T47D (cell line): ENCODE measurements around the gene NVL.
"Not testable (repeated sequence)": the region's sequence is repeated elsewhere in the genome, so short reads cannot be mapped to it uniquely, and the experiment has no call there.

Experiments used
- DNase-seq, 2 experiments: peaks; one replicate each; pipeline versions ENCODE4 v3.0.0 to v3.0.0-alpha.2; 2011 to 2012; ENCODE audit warnings: low read depth in 1 of 2, low spot score in 1 of 2
- JUND ChIP-seq: IDR thresholded peaks from 2 replicates; pipeline ENCODE4 v1.6.1; 2012; ENCODE audit warnings: low read depth
- in situ Hi-C: cut with HindIII; loops from 2 replicates; pipeline ENCODE4 v1.10.0; 2016; ENCODE audit warnings: low sequenced_read_pairs, low pct_unique_long_range_greater_than_20kb

The NVL gene

DNA sequence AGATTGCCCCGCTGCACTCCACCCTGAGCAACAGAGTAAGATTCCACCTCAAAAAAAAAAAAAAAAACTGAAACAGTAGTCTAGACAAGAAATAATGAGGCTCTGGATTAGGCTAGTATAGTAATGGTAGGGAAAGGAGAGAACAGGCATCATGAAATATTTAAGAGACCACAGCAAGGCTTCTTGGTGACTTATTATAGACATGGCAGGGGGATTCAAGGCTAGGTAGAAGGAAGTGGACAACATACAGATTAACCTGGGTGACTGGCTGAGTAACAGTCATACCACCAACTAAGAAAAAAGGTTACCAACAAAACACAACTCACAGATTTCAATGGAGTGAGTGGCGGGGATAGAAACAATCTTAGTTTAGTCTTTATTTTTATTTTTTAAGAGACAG is 8.3 kb downstream of the NVL start:
- no peak for TF ChIP-seq JUND
- in situ Hi-C loops, result no loop called here
- no peak for DNase-seq

DNA sequence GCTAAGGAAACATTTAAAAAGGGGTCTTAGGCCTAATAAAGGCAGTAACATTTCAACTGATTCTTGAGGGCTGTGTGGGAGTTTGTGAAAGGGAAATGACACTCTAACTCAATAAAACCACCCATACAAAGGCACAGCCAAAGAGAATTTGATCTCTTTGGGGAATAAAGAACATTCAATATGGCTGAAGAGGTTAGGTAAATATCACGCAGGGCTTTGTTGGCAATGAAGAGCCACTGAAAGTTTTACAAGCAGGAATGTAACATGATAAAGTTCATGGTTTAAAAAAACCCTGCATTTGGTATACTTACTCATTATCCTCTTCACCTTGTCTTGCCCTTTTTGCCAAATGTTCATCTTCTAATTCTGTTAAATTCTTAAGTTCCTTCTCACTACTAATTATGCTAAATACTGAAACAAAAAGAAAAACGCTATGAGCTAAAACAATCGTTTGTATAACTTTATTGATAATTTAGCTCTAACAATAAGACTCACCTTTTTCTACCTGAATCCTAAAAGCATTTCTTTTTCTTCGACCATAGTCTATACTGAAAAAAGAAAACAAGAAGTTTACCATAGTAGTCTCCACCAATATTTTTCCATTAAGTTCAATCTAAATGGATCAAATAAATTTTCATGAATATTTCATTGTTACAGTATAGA is 12.5 kb downstream of the NVL start:
- in situ Hi-C loops, result no loop called here
- TF ChIP-seq JUND, result no peak
- no peak for DNase-seq

DNA sequence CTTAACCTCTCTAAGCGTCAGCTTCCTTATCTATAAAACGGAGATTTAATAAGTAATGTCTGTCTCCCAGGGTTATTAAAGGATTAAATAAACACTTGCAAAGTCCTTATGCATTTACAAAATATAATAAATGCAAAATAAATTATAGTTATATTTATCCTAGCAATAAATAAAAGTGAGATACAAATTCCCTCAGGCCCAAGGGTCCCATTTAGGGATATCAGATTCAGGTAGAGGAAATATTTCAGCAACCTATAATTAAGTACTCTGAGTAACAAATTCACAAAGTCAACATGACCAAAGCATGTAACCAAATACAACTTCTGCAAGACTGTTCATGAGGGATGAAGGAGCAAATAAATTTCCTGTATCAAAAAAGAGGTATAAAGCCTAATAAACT is 17.9 kb downstream of the NVL start:
- no peak for TF ChIP-seq JUND
- in situ Hi-C loops, result no loop called here

DNA sequence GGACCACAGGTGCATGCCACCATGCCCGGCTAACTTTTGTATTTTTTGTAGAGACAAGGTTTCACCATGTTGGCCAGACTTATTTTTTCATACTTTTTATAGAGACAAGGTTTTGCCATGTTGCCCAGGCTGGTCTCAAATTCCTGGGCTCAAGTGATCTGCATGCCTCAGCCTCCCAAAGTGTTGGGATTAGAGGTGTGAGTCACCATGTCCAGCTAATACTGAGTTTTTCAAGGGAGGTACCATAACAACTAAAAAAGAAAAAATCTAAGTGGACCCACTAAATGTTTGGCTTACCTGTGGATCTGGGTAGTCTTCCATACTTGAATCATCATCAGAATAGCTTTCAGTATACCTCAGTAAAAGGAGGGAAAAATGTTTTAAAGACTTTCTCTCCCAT is 18.5 kb downstream of the NVL start:
- DNase-seq, in situ Hi-C loops: not testable (repeated sequence)

More for the DNA sequence above, 17.9 kb downstream of the NVL start:
- DNase-seq, result no peak

DNA sequence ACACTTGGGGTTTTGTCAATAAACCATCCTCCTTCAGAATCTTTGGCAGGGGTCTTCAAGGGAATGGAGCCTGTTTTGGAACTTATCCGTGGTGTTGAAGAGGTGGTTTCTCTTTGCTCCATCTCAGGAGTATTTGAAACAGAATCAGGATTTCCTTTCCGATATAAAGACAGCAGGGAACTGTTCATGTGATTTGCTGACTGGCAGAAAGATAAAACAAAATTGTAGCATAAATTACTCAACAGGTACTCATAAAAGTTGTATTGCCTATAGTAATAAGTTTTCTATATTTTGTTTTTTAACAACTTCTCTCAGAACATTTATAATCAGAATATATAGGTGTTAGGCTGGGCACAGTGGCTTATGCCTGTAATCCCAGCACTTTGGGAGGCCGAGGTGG is 21.9 kb downstream of the NVL start:
- no peak for TF ChIP-seq JUND
- in situ Hi-C loops, result no loop called here
- DNase-seq, result no peak

DNA sequence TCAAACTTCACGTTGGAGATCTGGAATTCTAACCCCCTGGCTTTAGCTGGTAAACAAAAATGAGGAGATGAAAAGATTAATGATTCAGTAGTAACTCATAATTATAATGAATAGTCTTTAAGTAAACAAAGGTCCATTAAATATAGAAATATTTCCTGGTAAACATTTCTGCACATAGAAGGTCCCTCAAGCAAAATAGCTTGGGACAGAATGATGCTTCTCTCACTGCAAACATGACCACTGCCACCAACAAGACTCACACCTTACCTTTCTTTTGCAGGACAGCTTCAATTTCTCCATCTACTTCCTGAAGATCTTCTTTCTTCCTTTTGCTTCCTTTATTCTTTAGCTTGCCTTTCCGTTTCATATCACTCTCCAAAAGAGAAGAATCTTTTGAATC is 25.2 kb downstream of the NVL start:
- in situ Hi-C loops, result no loop called here
- peak in 1 of 2 experiments; percentile 29 for DNase-seq
- TF ChIP-seq JUND, result no peak

DNA sequence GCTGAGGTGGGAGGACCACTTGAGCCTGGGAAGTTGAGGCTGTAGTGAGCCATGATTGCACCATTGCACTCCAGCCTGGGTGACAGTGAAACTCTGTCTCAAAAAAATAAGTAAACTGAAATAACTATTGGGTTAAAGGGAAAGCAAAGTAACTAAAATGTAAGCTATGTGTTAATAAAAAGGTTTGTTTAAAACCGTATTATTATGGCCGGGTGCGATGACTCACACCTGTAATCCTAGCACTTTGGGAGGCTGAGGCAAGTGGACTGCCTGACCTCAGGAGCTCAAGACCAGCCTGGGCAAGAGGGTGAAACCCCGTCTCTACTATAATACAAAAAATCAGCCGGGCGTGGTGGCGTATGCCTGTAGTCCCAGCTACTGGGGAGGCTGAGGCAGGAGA is 27.0 kb downstream of the NVL start:
- in situ Hi-C loops, result no loop called here
- DNase-seq, result no peak
- TF ChIP-seq JUND, result no peak

DNA sequence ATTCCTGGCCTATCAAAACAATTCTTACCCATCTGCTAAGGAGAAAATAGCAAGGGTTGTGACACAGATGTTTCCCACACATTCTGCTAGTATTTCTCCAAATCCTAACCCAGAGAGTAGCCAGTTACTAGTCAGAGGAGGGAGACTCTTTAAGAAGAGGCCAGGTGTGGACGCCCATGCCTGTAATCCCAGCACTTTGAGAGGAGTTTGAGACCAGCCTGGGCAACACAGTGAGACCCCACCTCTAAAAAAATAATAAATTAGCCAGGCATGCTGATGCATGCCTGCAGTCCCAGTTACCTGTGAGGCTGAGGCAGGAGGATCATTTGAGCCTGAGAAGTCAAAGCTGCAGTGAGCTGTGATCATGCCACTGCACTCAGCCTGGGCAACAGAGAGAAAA is 28.6 kb downstream of the NVL start:
- no peak for DNase-seq
- TF ChIP-seq JUND, result no peak
- in situ Hi-C loops, result no loop called here

DNA sequence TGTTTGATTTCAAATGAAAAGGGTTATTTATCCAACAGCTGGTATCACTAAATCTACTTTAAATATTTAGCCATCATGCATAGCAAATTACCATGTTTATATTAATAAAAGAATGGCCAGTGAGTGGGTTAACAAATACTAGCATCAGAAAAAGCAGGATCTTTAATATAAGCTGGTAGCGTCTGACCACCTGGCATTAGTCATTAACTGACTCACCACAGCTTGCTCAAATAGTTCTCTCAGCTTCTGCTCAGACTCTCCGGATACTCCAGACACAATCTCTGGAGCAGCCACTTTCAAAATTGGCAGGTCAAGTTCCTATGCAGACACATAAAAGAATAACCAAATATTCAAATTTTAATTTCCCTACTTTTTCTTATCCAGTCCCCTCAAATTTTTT is 29.6 kb downstream of the NVL start:
- no peak for DNase-seq
- TF ChIP-seq JUND, result no peak
- in situ Hi-C loops, result no loop called here

DNA sequence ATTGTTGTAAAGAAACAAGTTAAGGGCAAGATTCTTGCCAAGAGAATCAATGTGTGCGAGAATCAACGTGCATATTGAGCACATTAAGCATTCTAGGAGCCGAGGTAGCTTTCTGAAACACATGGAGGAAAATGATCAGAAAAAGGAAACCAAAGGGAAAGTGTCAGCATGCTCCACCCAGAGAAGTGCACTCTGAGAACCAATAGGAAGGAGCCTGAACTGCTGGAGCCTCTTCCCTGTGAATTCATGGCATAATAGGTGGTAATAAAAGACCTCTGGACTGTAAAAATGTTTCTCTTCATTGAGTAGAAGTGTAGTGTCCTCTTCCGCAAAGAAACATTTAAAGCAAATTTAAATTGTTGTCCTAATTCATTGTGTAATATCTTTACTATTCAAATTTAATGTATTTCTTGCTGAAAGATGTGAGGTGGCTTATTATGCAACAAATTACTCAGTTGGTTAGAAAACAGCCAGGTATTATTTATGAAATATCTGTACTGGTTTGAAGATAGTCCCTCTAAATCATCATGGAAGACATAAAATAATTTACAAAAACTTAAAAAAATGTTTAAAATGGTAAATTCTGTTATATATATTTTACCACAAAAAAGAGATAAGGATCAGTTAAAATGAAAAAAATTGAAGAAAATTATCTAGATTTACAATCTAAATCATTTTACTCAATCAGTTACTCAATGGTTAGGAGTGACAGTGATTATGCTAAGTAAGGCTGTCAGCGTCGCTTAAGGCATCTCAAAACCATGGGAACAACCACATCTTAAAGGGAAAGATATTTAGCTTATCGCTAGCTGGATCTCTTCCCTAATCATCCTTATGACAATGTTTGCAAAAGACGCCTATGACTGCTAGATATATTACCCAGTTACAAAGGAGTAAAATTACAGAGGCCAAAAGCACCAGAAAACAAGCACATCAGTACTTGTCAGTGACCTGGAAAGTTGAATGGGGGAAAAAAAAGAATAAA is 31.3 kb downstream of the NVL start:
- in situ Hi-C loops, result no loop called here
- no peak for TF ChIP-seq JUND
- DNase-seq, result no peak

DNA sequence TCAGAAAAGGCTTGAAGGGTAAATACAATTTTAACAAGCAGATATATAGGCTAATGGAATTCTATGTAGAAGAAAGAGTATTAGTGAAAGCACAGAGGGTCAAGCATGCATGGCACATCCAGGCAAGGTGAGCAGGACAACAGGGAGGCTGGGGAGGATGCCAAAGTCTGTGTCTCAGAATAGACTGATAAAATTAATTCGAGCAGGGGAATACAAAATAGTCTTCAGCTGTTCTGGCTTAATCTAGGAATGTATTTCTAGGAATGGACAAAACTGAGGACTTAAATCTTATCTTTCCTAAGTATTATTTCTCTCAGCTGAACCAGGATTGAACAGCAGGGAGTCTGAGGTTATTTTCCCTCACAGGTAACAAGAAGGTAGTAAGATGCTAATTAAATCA is 35.2 kb downstream of the NVL start:
- in situ Hi-C loops, result no loop called here

DNA sequence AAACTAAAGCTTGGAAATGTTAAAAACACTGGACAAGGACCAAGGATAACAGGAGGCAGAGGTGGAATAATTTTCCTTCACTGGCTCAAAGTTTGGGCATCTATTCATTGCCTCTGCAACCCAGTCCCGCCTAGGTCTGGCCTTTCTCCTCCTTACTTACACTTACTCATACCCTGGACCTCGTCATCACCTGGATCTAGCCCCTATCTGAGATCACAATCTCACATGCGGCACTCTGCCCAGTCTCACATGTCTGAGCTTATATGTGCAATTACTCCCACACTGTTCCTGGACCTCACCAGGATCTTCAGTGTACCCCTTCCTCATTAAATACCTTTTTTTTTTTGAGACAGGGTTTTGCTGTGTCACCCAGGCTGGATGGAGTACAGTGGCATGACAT is 37.6 kb downstream of the NVL start:
- DNase-seq, result no peak
- no peak for TF ChIP-seq JUND
- in situ Hi-C loops, result no loop called here

More for the DNA sequence above, 35.2 kb downstream of the NVL start:
- DNase-seq, result no peak
- no peak for TF ChIP-seq JUND

DNA sequence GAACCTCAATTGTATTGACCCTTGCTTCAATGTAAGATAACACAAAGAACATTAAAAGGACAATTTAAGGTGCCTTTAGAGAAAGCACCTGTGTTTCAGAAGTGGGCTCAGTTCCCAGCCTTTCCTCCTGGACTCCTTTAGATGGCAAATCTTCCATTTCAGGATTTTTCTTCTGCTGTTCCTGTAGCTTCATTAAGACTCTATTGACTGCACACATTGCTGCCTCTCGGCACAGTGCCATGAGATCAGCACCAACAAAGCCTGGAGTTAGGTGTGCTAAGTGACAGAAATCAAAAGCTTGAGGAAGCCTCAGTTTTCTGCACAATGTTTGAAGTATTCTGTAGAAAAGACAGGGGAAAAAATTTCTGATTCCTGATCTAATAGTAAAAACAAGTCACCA is 40.6 kb downstream of the NVL start:
- no peak for TF ChIP-seq JUND
- in situ Hi-C loops, result no loop called here
- no peak for DNase-seq
